Gastrocnemius medialis (tissue), 4 donors: Measurements from ENCODE around the gene NPAS3. TPM values are rescaled to one million over a fixed set of nuclear protein-coding genes. Genes with fewer than 3 reads are reported as not detected.

Source experiments
- ATAC-seq, 2 donors: fragments of 150-250 bp; one replicate each; pipeline ENCODE4 v1.9.1; 2016
- DNase-seq, 2 donors: peaks; one replicate each; pipeline ENCODE4 v3.0.0-alpha.2; 2019
- H3K27ac ChIP-seq, 4 donors: fragments of 200-600 bp; sonication (generic); 1 replicate in 1 of 4; 2 replicates in 3 of 4; pipeline ENCODE4 v1.5.1; 2016 to 2018; ENCODE audit warnings: mild to moderate bottlenecking in 2 of 4, moderate library complexity in 1 of 4
- H3K27me3 ChIP-seq, 3 donors: fragments of 200-600 bp; sonication (generic) in 2 of 3; 1 replicate in 1 of 3; 2 replicates in 2 of 3; pipeline versions ENCODE4 v1.5.1 to v1.6.0; 2016 to 2019; ENCODE audit warnings: mild to moderate bottlenecking in 1 of 3, moderate library complexity in 1 of 3
- H3K36me3 ChIP-seq, 2 donors: fragments of 200-600 bp; sonication (generic) in 1 of 2; one replicate each; pipeline ENCODE4 v1.5.1; 2017 to 2018
- H3K4me1 ChIP-seq, 2 donors: fragments of 200-600 bp; sonication (generic) in 1 of 2; one replicate each; pipeline ENCODE4 v1.5.1; 2016 to 2017; ENCODE audit warnings: mild to moderate bottlenecking in 2 of 2
- H3K4me3 ChIP-seq, 4 donors: fragments of 200-600 bp; sonication (generic) in 3 of 4; 1 replicate in 1 of 4; 2 replicates in 3 of 4; pipeline ENCODE4 v1.5.1; 2016 to 2019; ENCODE audit warnings: mild to moderate bottlenecking in 2 of 4
- H3K9me3 ChIP-seq, 3 donors: fragments of 200-600 bp; sonication (generic) in 2 of 3; 1 replicate in 1 of 3; 2 replicates in 2 of 3; pipeline ENCODE4 v1.5.1; 2016 to 2019
- POLR2A ChIP-seq, 2 donors: fragments of 450-650 bp; IDR thresholded peaks; one replicate each; pipeline ENCODE4 v1.6.1; 2017; ENCODE audit warnings: antibody characterized with exemption in 2 of 2, mild to moderate bottlenecking in 2 of 2, moderate library complexity in 2 of 2
- in situ Hi-C, 4 donors: fragments of 200-750 bp; cut with MboI; loops; one replicate each; pipeline versions ENCODE4 v1.15.0 to v1.8.0; 2017; ENCODE audit warnings: low sequenced_read_pairs in 4 of 4
- intact Hi-C: fragments of 100-400 bp; cut with DNase I; formaldehyde crosslinking; loops from one replicate; pipeline ENCODE4 v1.15.1; 2023; ENCODE audit warnings: low total_unique reads
- total RNA-seq, 4 donors: library from RNA; depleted of rRNA; stranded (reverse); fragments of >200 nt; gene quantifications; one replicate each; pipeline versions ENCODE4 v1.1.0 to v1.2.3, GENCODE V29; 2016
- TF ChIP-seq, protein P1 (sequence below), 5 experiments: fragments of 450-650 bp in 3 of 5; fragments of 200-600 bp in 2 of 5; sonication (generic) in 2 of 5; IDR thresholded peaks in 4 of 5; conservative IDR thresholded peaks in 1 of 5; 1 replicate in 4 of 5; 2 replicates in 1 of 5; pipeline ENCODE4 v1.5.1; 2016 to 2019; ENCODE audit warnings: antibody characterized with exemption in 5 of 5, mild to moderate bottlenecking in 3 of 5, moderate library complexity in 3 of 5

NPAS3 gene
- total RNA-seq, 4 donors from 2014 or later, result 0.82 to 1.00 TPM; not detected in 2

DNA sequence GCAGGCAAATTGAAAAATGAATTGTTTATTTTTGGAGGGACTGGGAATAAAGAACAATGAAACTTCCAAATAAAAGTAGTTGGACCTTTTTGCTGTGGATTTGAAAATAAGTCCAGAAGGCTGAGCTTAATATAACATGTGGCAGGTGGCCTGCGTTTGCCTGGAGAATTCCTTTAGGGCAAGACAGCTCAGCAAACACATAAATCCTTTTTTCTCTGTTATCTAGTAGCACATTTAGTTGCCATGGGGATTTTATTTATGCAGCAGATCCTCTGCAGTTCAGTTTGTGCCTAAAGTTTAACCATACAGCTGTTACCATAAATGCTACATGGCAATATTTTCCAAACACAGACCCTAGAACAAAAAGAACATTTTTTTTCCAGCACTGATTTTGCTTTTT lies 180.0 kb downstream of the NPAS3 start:
- Histone ChIP-seq H3K27ac (no peak overlapping the region), H3K4me1 (no peaks in the 10 kb centered on the region), H3K27me3 (no peaks in the 10 kb centered on the region), H3K9me3 (no peaks in the 10 kb centered on the region), H3K36me3 (no peaks in the 10 kb centered on the region), H3K4me3 (no peak overlapping the region)
- ATAC-seq, result no peak
- intact Hi-C loops, result no loop called here
- in situ Hi-C loops, result no loop called here
- TF ChIP-seq, protein P1, sequence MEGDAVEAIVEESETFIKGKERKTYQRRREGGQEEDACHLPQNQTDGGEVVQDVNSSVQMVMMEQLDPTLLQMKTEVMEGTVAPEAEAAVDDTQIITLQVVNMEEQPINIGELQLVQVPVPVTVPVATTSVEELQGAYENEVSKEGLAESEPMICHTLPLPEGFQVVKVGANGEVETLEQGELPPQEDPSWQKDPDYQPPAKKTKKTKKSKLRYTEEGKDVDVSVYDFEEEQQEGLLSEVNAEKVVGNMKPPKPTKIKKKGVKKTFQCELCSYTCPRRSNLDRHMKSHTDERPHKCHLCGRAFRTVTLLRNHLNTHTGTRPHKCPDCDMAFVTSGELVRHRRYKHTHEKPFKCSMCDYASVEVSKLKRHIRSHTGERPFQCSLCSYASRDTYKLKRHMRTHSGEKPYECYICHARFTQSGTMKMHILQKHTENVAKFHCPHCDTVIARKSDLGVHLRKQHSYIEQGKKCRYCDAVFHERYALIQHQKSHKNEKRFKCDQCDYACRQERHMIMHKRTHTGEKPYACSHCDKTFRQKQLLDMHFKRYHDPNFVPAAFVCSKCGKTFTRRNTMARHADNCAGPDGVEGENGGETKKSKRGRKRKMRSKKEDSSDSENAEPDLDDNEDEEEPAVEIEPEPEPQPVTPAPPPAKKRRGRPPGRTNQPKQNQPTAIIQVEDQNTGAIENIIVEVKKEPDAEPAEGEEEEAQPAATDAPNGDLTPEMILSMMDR (IDR thresholded peaks at IDR 0.05 in 4 of 5, conservative IDR thresholded peaks at IDR 0.05 in 1 of 5), result no peak
- TF ChIP-seq POLR2A (IDR thresholded peaks at IDR 0.05), result no peak
- DNase-seq, result no peak

DNA sequence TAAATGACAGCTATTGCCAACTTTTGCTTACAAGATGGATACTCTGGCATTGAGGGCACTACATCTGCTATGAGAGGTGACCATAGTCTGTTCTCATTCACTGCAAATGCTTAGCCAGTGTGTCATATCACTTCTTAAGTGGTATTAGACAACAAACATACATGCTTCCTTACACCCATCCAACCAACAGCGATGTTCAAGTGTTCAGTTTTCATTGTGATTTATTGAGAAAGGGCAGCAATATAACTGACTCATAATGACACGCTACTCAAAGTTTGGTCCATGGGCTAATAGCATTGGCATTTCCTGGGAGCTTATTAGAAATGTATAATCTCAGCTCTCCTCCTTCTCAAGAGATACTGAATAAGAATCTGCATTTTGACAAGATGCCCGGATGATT lies 181.7 kb downstream of the NPAS3 start:
- Histone ChIP-seq H3K4me3 (no peak overlapping the region), H3K36me3 (no peaks in the 10 kb centered on the region), H3K27ac (no peak overlapping the region), H3K4me1 (no peaks in the 10 kb centered on the region), H3K27me3 (no peaks in the 10 kb centered on the region), H3K9me3 (no peaks in the 10 kb centered on the region)
- DNase-seq (no peak), ATAC-seq (no peak)
- TF ChIP-seq, protein P1 (IDR thresholded peaks at IDR 0.05 in 4 of 5, conservative IDR thresholded peaks at IDR 0.05 in 1 of 5), result no peak
- no peak for TF ChIP-seq POLR2A (IDR thresholded peaks at IDR 0.05)
- in situ Hi-C loops (no loop called here), intact Hi-C loops (no loop called here)

DNA sequence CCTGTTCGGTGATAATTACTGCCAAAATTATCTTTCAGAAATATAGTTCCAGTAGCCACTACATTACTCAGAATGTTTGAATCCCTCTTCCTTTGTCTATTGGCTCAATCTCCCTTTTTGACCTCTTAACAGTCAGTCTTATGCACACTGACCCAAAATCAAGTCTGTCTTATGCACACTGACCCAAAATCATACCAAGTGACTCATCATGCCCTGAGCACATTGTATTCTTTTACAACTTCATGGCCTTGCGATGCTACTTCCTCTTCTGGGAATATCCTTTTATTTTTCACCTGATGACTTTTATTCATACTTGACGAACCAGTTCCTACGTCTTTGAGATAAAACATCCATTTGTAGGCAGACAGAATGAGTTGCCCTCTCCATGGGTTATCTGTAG lies 182.3 kb downstream of the NPAS3 start:
- no peak overlapping the region for H3K4me3 ChIP-seq
- H3K27me3 ChIP-seq, result no peaks in the 10 kb centered on the region
- intact Hi-C loops, result no loop called here
- H3K9me3 ChIP-seq, result no peaks in the 10 kb centered on the region
- DNase-seq, result no peak
- ATAC-seq, result no peak
- in situ Hi-C loops, result no loop called here
- H3K27ac ChIP-seq, result no peak overlapping the region
- TF ChIP-seq POLR2A (IDR thresholded peaks at IDR 0.05), result no peak
- TF ChIP-seq, protein P1 (IDR thresholded peaks at IDR 0.05 in 4 of 5, conservative IDR thresholded peaks at IDR 0.05 in 1 of 5), result no peak
- H3K4me1 ChIP-seq, result no peaks in the 10 kb centered on the region
- H3K36me3 ChIP-seq, result no peaks in the 10 kb centered on the region

DNA sequence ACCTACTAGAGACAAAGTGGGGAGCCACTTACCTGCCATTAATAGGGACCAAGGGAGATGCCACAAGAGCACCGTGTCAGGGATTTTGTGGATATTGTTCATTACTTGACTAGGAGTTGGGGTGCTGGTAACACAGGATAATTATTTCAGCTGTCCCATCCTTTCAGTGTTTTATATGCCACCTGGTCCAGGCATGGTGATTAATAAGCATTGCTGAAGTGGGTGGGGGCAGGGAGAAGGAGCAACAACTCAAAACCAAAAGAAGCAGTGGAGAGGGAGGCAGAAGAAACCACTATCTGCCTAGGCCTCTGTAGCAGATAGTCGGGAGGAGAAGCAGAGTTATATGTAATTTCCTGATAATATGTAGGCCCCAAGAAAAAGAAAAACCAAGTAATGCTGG lies 184.6 kb downstream of the NPAS3 start:
- no peak overlapping the region for H3K27ac ChIP-seq
- no peaks in the 10 kb centered on the region for H3K9me3 ChIP-seq
- no peaks in the 10 kb centered on the region for H3K4me1 ChIP-seq
- in situ Hi-C loops (no loop called here), intact Hi-C loops (no loop called here)
- no peaks in the 10 kb centered on the region for H3K36me3 ChIP-seq
- no peaks in the 10 kb centered on the region for H3K27me3 ChIP-seq
- TF ChIP-seq POLR2A (IDR thresholded peaks at IDR 0.05), result no peak
- TF ChIP-seq, protein P1 (IDR thresholded peaks at IDR 0.05 in 4 of 5, conservative IDR thresholded peaks at IDR 0.05 in 1 of 5), result no peak
- no peak overlapping the region for H3K4me3 ChIP-seq
- DNase-seq (no peak), ATAC-seq (no peak)

DNA sequence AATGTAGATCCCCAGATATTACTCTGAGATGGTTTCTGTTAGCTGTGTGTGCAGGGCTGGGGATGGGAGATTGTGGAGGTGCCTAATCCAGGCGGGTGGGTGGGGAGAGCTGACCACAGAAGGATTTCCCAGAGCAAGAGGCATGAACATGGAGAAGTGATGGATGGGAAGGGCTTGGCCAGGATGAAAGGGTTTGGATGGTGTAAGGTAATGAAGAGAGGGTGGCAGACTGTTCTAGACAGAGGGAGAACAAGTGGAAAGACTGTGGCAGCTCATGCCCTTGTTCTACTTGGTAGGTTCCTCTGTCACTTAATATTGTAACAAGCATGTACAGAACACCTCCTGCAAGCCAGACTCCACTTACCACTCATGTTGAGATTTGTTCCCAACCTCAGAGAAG lies 187.8 kb downstream of the NPAS3 start:
- intact Hi-C loops (no loop called here), in situ Hi-C loops (no loop called here)
- no peak overlapping the region for H3K4me3 ChIP-seq
- no peak overlapping the region for H3K27ac ChIP-seq
- ATAC-seq (no peak), DNase-seq (no peak)
- TF ChIP-seq, protein P1 (IDR thresholded peaks at IDR 0.05 in 4 of 5, conservative IDR thresholded peaks at IDR 0.05 in 1 of 5), result no peak
- TF ChIP-seq POLR2A (IDR thresholded peaks at IDR 0.05), result no peak
- H3K36me3 ChIP-seq, result no peaks in the 10 kb centered on the region
- H3K9me3 ChIP-seq, result no peaks in the 10 kb centered on the region
- no peaks in the 10 kb centered on the region for H3K27me3 ChIP-seq
- no peaks in the 10 kb centered on the region for H3K4me1 ChIP-seq
